IMR-90 (cell line): ENCODE measurements around the gene WBP2. TPM values are rescaled to one million over a fixed set of nuclear protein-coding genes. Genes with fewer than 3 reads are reported as not detected.

Experiments used
- ATAC-seq: fragments of 200-7000 bp; cut with Tn5 transposase; 2 replicates; pipeline ENCODE4 v1.9.1; 2020; ENCODE audit warnings: low read depth, mild to moderate bottlenecking, moderate library complexity
- BruUV-seq: library from RNA; stranded (reverse); fragments of 400-500 nt; replicated peaks from 2 replicates; lab custom pipeline; 2021; lab: Mats Ljungman, UMichigan
- CTCF ChIA-PET: fragments of 300-600 bp; formaldehyde crosslinking; extraction: SDS; loops from one replicate; lab custom pipeline; 2021; ENCODE audit warnings: antibody characterized with exemption; lab: Yijun Ruan, JAX
- POLR2A ChIA-PET: fragments of 300-600 bp; sonication (Branson Sonifier 250); formaldehyde crosslinking; loops from one replicate; lab custom pipeline; 2022; ENCODE audit warnings: antibody characterized with exemption; ENCODE audit not compliant: unreplicated experiment; lab: Charles Lee
- DNase-seq: peaks from one replicate; pipeline ENCODE4 v3.0.0; 2013
- H2AFZ ChIP-seq: replicated peaks from 2 replicates; pipeline ENCODE3; 2013; ENCODE audit warnings: low read length, mild to moderate bottlenecking; ENCODE audit not compliant: poor library complexity
- H2AK5ac ChIP-seq: 2 replicates; pipeline ENCODE4 v1.6.1; 2013; ENCODE audit warnings: low read depth, low read length, inconsistent platforms
- H2AK9ac ChIP-seq: replicated peaks from 2 replicates; pipeline ENCODE3; 2013; ENCODE audit warnings: mild to moderate bottlenecking, low read depth, low read length, moderate library complexity; ENCODE audit not compliant: poor library complexity
- H2BK120ac ChIP-seq: 2 replicates; pipeline ENCODE4 v1.6.1; 2013; ENCODE audit warnings: low read depth, low read length, inconsistent platforms
- H2BK15ac ChIP-seq: 3 replicates; pipeline ENCODE4 v1.6.1; 2013; ENCODE audit warnings: low read depth, low read length, inconsistent platforms
- H2BK20ac ChIP-seq: 2 replicates; pipeline ENCODE4 v1.6.1; 2013; ENCODE audit warnings: low read depth, mild to moderate bottlenecking, inconsistent platforms, low read length, moderate library complexity
- H2BK5ac ChIP-seq: 2 replicates; pipeline ENCODE4 v1.6.1; 2013; ENCODE audit warnings: mild to moderate bottlenecking, low read depth, low read length, inconsistent platforms; ENCODE audit not compliant: poor library complexity, severe bottlenecking
- H3K14ac ChIP-seq: replicated peaks from 2 replicates; pipeline ENCODE4 v1.6.1; 2013; ENCODE audit warnings: low read depth, low read length, inconsistent platforms
- H3K18ac ChIP-seq: 2 replicates; pipeline ENCODE4 v1.6.1; 2013; ENCODE audit warnings: low read depth, low read length, control low read depth
- H3K23ac ChIP-seq: 2 replicates; pipeline ENCODE4 v1.6.1; 2013; ENCODE audit warnings: low read depth, low read length, inconsistent platforms
- H3K27ac ChIP-seq: 2 replicates; pipeline ENCODE4 v1.5.1; 2013; ENCODE audit warnings: mild to moderate bottlenecking, control low read depth, low read length; ENCODE audit not compliant: insufficient read depth
- H3K27me3 ChIP-seq: 2 replicates; pipeline ENCODE4 v1.6.1; 2013; ENCODE audit warnings: low read length; ENCODE audit not compliant: control insufficient read depth, insufficient read depth
- H3K36me3 ChIP-seq: 2 replicates; pipeline ENCODE4 v1.6.1; 2013; ENCODE audit warnings: low read length, mixed read lengths; ENCODE audit not compliant: control insufficient read depth, insufficient read depth
- H3K4ac ChIP-seq: 2 replicates; pipeline ENCODE4 v1.6.1; 2013; ENCODE audit warnings: low read depth, low read length, inconsistent platforms
- H3K4me1 ChIP-seq: 2 replicates; pipeline ENCODE4 v1.6.1; 2013; ENCODE audit warnings: low read length, mixed read lengths; ENCODE audit not compliant: control insufficient read depth, insufficient read depth
- H3K4me2 ChIP-seq: 2 replicates; pipeline ENCODE4 v1.6.1; 2013; ENCODE audit warnings: low read depth, mild to moderate bottlenecking, control low read depth, low read length, moderate library complexity
- H3K4me3 ChIP-seq: 2 replicates; pipeline ENCODE4 v1.5.1; 2013; ENCODE audit warnings: low read depth, mild to moderate bottlenecking, control low read depth, low read length, moderate library complexity; ENCODE audit not compliant: insufficient read depth
- H3K56ac ChIP-seq: 2 replicates; pipeline ENCODE4 v1.6.1; 2013; ENCODE audit warnings: low read length, inconsistent platforms; ENCODE audit not compliant: insufficient read depth; ENCODE audit errors: extremely low read depth
- H3K79me1 ChIP-seq, 2 experiments: 2 replicates each; pipeline ENCODE4 v1.6.1; 2013; ENCODE audit warnings: low read length in 2 of 2, inconsistent platforms in 1 of 2, low read depth in 1 of 2
- H3K9ac ChIP-seq: 2 replicates; pipeline ENCODE4 v1.6.1; 2013; ENCODE audit warnings: low read depth, low read length, control low read depth
- H3K9me1 ChIP-seq: 2 replicates; pipeline ENCODE4 v1.6.1; 2013; ENCODE audit warnings: low read length, inconsistent platforms; ENCODE audit not compliant: insufficient read depth
- H3K9me3 ChIP-seq: 2 replicates; pipeline ENCODE4 v1.6.1; 2013; ENCODE audit warnings: low read length; ENCODE audit not compliant: control insufficient read depth, insufficient read depth
- H4K20me1 ChIP-seq: 2 replicates; pipeline ENCODE4 v1.6.1; 2013; ENCODE audit warnings: low read length, inconsistent platforms; ENCODE audit not compliant: insufficient read depth
- H4K5ac ChIP-seq: 2 replicates; pipeline ENCODE4 v1.6.1; 2013; ENCODE audit warnings: mild to moderate bottlenecking, low read depth, low read length, control low read depth
- H4K8ac ChIP-seq, 2 experiments: 2 replicates each; pipeline ENCODE4 v1.6.1; 2013; ENCODE audit warnings: low read depth in 2 of 2, low read length in 2 of 2, control low read depth in 1 of 2, inconsistent platforms in 1 of 2
- H4K91ac ChIP-seq: 2 replicates; pipeline ENCODE4 v1.6.1; 2013; ENCODE audit warnings: low read depth, low read length, inconsistent platforms; ENCODE audit not compliant: insufficient read depth
- CHD1 ChIP-seq: IDR thresholded peaks from 2 replicates; pipeline ENCODE4 v1.6.1; 2012; ENCODE audit warnings: low read depth, low read length, improper control_type of control experiment
- MAFK ChIP-seq: IDR thresholded peaks from 2 replicates; pipeline ENCODE4 v1.6.1; 2012; ENCODE audit warnings: low read depth, low read length, improper control_type of control experiment
- MAZ ChIP-seq: IDR thresholded peaks from 2 replicates; pipeline ENCODE4 v1.6.1; 2012; ENCODE audit warnings: low read depth, mild to moderate bottlenecking, low read length, improper control_type of control experiment, moderate library complexity, borderline replicate concordance
- NFE2L2 ChIP-seq: fragments of 150-350 bp; IDR thresholded peaks from 2 replicates; pipeline ENCODE4 v1.6.1; 2016; ENCODE audit warnings: low read depth, mild to moderate bottlenecking, low read length
- POLR2A ChIP-seq: IDR thresholded peaks from 2 replicates; pipeline ENCODE4 v1.6.1; 2012; ENCODE audit warnings: mild to moderate bottlenecking, low read depth, low read length
- RAD21 ChIP-seq: IDR thresholded peaks from 2 replicates; pipeline ENCODE4 v1.6.1; 2012; ENCODE audit warnings: low read length, improper control_type of control experiment
- RCOR1 ChIP-seq: IDR thresholded peaks from 2 replicates; pipeline ENCODE4 v1.6.1; 2012; ENCODE audit warnings: mild to moderate bottlenecking, low read length, improper control_type of control experiment; ENCODE audit not compliant: insufficient replicate concordance
- SMC3 ChIP-seq: fragments of 150-350 bp; IDR thresholded peaks from 2 replicates; pipeline ENCODE4 v1.6.1; 2016; ENCODE audit warnings: low read depth, mild to moderate bottlenecking, antibody characterized with exemption, low read length, moderate library complexity
- WGBS, 2 experiments: methylation state at CpG; one replicate each; pipeline versions ENCODE4 v1.1.5 to v1.1.7; 2013; ENCODE audit warnings: missing lambda C conversion rate in 2 of 2; ENCODE audit not compliant: insufficient read length in 1 of 2; ENCODE audit errors: extremely low coverage in 2 of 2; 5-methylcytosine and 5-hydroxymethylcytosine counted together
- dilution Hi-C: fragments of 300-500 bp; cut with HindIII; formaldehyde crosslinking; loops from one replicate; pipeline ENCODE4 v1.14.3; 2018; ENCODE audit warnings: low sequenced_read_pairs; ENCODE audit not compliant: unreplicated experiment
- in situ Hi-C: fragments of 300-500 bp; cut with MboI; formaldehyde crosslinking; loops from 3 replicates; pipeline ENCODE4 v1.14.3; 2019; ENCODE audit warnings: low sequenced_read_pairs, inconsistent platforms, mixed read lengths
- intact Hi-C: fragments of 100-400 bp; cut with micrococcal nuclease; formaldehyde crosslinking; loops from 2 replicates; pipeline ENCODE4 v1.10.0; 2022
- polyA plus RNA-seq, 3 experiments: library from polyadenylated mRNA; depleted of rRNA; stranded (reverse); fragments of >200 nt; gene quantifications; 2 replicates each; pipeline ENCODE4 v1.2.3, GENCODE V29; 2012; ENCODE audit warnings: low replicate concordance in 1 of 3
- total RNA-seq: library from RNA; depleted of rRNA; stranded (reverse); fragments of >200 nt; gene quantifications from 2 replicates; pipeline ENCODE4 v1.2.3, GENCODE V29; 2012
- TF ChIP-seq, protein P1 (sequence below): fragments of 150-350 bp; IDR thresholded peaks from 2 replicates; pipeline ENCODE4 v1.6.1; 2017; ENCODE audit warnings: mild to moderate bottlenecking, antibody characterized with exemption, low read length, low read depth
- TF ChIP-seq, protein P2 (sequence below): conservative IDR thresholded peaks from 2 replicates; pipeline ENCODE4 v1.5.1; 2012; ENCODE audit warnings: mild to moderate bottlenecking, low read depth, low read length, improper control_type of control experiment
- TF ChIP-seq, protein P3 (sequence below): fragments of 150-350 bp; IDR thresholded peaks from 2 replicates; pipeline ENCODE4 v1.6.1; 2016; ENCODE audit warnings: low read depth, mild to moderate bottlenecking, low read length, moderate library complexity, borderline replicate concordance

Gene WBP2
- total and polyA plus RNA-seq, 2 of the 4 experiments (the other 2 are of a cell fraction), result 9.0 to 35.5 TPM

DNA sequence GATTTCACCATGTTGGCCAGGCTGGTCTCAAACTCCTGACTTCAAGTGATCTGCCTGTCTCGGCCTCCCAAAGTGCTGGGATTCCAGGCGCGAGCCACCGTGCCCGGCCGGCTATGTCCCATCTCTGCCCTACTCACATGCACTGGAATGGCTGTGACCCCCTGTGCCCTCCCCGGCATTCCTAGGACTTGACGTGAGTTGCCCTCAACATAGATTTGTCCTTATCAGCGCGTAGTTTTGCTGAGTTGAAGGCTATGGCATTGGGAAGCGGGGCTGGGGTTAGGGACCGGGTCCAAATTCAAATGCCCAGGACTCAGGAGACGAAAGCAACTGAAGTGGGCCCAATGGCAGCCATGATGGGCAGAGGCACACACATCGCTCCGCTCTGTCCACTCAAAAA, 16.7 kb downstream of the WBP2 start:
- Histone ChIP-seq H3K36me3 (no peaks in the 10 kb centered on the region), H2AK9ac (no peak overlapping the region), H3K9me3 (no peaks in the 10 kb centered on the region), H2BK15ac (no peak overlapping the region), H4K8ac (no peak overlapping the region), H3K27me3 (no peaks in the 10 kb centered on the region; the same call in 1 of the 2 replicates), H3K9me1 (peaks cover 3% of the 10 kb centered on the region; the same call in 1 of the 2 replicates), H3K27ac (no peak overlapping the region), H3K79me1 (no peaks in the 10 kb centered on the region), H3K4me3 (no peak overlapping the region), H4K91ac (no peak overlapping the region), H3K4ac (no peak overlapping the region), H3K9ac (no peak overlapping the region), H4K5ac (no peak overlapping the region), H2BK20ac (no peak overlapping the region), H2BK120ac (no peak overlapping the region), H3K4me2 (no peak overlapping the region), H3K18ac (no peak overlapping the region), H3K56ac (no peak overlapping the region), H4K20me1 (no peaks in the 10 kb centered on the region), H2AFZ (no peak overlapping the region), H3K4me1 (no peaks in the 10 kb centered on the region), H3K14ac (no peak overlapping the region), H3K23ac (no peak overlapping the region), H2AK5ac (no peak overlapping the region), H2BK5ac (no peak overlapping the region)
- TF ChIP-seq RCOR1, result no peak
- TF ChIP-seq RAD21, result no peak
- TF ChIP-seq, protein P1, sequence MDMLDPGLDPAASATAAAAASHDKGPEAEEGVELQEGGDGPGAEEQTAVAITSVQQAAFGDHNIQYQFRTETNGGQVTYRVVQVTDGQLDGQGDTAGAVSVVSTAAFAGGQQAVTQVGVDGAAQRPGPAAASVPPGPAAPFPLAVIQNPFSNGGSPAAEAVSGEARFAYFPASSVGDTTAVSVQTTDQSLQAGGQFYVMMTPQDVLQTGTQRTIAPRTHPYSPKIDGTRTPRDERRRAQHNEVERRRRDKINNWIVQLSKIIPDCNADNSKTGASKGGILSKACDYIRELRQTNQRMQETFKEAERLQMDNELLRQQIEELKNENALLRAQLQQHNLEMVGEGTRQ, result no peak
- TF ChIP-seq, protein P2, sequence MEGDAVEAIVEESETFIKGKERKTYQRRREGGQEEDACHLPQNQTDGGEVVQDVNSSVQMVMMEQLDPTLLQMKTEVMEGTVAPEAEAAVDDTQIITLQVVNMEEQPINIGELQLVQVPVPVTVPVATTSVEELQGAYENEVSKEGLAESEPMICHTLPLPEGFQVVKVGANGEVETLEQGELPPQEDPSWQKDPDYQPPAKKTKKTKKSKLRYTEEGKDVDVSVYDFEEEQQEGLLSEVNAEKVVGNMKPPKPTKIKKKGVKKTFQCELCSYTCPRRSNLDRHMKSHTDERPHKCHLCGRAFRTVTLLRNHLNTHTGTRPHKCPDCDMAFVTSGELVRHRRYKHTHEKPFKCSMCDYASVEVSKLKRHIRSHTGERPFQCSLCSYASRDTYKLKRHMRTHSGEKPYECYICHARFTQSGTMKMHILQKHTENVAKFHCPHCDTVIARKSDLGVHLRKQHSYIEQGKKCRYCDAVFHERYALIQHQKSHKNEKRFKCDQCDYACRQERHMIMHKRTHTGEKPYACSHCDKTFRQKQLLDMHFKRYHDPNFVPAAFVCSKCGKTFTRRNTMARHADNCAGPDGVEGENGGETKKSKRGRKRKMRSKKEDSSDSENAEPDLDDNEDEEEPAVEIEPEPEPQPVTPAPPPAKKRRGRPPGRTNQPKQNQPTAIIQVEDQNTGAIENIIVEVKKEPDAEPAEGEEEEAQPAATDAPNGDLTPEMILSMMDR, result no peak
- TF ChIP-seq SMC3, result no peak
- TF ChIP-seq MAZ, result no peak
- TF ChIP-seq NFE2L2, result no peak
- TF ChIP-seq, protein P3, sequence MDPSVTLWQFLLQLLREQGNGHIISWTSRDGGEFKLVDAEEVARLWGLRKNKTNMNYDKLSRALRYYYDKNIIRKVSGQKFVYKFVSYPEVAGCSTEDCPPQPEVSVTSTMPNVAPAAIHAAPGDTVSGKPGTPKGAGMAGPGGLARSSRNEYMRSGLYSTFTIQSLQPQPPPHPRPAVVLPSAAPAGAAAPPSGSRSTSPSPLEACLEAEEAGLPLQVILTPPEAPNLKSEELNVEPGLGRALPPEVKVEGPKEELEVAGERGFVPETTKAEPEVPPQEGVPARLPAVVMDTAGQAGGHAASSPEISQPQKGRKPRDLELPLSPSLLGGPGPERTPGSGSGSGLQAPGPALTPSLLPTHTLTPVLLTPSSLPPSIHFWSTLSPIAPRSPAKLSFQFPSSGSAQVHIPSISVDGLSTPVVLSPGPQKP, result no peak
- no peak for TF ChIP-seq MAFK
- TF ChIP-seq POLR2A, result no peak
- TF ChIP-seq CHD1, result no peak
- DNase-seq (no peak), ATAC-seq (no peak)
- ChIA-PET CTCF (interaction anchor here (1.2 kb wide), 1 partner anchor 42 kb away, joined by 4 read pairs; no protein-coding TSS in a partner anchor), POLR2A (no interaction called here)
- WGBS, 2 experiments, result 93% methylated on average over 8 of the region's 15 CpGs; no CpG with 5 or more reads in 1 of the 2 experiments
- intact Hi-C loops (no loop called here), in situ Hi-C loops (no loop called here), dilution Hi-C loops (no loop called here)
- no TSS peak for BruUV-seq
